HG03159 (cell line): ENCODE data around the gene ALAD.

Experiments
- ATAC-seq: cut with Tn5 transposase; IDR thresholded peaks from one replicate; pipeline ENCODE4 v1.9.1; 2021; ENCODE audit warnings: mild to moderate bottlenecking, moderate library complexity; ENCODE audit not compliant: unreplicated experiment

The ALAD gene

DNA sequence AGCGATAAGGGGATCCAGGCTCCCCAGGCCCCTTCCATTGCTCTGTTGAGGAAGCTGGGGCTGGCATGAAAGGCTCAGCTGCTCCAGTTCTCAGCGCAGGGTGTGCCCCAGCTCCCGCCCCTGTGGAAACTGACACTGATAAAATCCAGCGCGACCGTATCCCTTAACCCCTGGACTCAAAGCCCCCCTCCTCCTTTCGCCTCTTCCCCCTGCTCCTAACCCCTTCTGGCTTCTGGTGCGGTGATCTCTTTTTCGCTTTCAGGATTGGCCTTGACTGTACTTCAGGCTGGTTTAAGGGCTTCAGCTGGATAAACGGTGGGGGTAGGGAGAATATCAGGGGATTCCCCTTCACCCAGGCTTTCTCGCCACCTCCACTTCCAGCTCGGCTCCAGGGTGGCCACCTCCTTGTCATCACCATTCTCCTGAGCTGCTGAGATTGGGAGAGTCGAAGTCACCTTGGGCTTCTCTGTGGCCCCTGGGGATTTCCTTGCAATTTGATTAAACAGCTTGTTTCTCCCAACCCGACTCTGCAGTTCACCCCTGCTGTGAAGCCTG is 50.9 kb downstream of the ALAD start:
- no peak for ATAC-seq

DNA sequence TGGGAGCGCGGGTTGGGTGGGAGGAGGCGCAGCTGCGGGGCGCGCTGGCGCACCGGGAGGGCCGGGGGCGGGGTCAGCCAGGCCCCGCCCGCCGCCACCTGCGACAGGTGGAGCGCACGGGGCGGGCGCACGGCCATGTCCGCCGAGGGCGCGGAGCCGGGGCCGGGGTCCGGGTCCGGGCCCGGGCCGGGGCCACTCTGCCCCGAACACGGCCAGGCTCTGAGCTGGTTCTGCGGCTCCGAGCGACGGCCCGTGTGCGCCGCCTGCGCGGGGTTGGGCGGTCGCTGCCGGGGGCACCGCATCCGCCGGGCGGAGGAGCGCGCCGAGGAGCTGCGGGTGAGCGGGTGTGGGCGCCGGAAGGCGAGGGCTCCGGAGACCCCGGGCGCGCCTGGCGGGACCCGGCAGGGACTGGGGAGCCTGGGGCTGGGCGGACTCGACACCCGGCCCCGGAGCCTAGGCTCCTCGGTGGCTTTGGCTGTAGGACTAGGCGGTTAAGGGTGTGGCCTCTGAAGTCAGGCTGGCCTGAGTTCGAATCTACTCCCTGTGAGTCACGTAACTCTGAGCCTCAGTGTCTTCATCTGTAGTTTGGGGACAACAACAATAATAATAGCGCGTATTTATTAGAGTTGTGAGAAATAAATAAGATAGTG is 51.5 kb downstream of the ALAD start, which contains the start of gene BSPRY:
Gene BSPRY (plus strand): TSS at position 97 of the 650 bp plus-strand sequence. CDS start 39 bp downstream, at position 136.
- no peak for ATAC-seq

DNA sequence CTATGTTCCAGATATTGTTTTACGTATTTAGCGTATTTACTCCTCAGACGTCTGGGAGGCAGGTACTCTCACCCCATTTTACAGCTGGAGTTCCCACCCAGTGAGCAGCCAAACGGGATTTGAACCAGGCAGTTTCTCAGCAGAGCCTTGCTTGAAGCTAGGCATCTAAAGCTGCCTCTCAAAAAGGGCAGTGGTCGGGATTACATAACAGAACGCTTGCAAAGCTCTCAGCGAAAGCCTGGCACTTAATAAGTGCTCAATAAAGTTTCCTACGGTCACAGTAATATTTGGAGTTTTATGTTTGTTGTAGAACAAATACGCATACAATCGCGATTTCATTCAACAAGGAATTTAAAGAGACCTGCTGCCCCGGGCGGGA is 52.0 kb downstream of the ALAD start:
- no peak for ATAC-seq

DNA sequence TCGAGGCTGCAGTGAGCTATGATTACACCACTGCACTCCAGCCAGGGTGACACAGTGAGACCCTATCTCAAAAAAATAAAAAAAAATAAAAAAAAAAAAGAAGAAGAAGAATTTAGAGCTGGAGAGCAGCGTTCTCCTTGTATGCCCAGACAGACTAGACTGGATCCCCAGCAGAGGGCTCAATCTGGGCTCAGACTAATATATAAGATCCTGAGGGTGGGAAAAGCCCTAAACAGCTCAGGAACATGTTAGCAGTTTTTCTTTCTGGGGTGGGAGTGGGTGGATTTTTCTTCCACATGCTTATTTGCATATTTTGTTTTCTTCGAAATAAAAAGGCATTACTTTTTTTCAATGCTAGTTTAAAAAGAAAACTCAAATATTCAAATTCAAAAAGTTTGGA is 52.6 kb downstream of the ALAD start:
- ATAC-seq, result no peak

DNA sequence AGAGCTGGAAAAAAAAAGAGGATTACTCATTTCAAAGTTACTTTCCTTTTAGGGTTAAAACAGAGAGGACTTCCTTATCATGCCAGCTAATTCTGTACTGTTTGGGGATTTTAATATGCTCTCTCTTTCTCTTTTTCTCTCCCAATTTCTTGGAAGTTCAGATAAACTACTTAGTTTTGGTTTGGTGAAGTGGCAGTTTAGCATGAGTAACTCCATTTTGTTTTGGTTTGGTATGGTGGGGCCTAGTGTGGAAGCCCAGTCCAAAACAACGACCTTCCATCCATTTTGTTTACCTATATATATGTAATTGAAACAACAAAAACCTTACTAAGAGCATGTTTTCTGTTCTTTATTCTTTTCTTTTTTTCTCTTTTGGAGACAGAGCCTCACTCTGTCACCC is 55.4 kb downstream of the ALAD start:
- ATAC-seq, result no peak

DNA sequence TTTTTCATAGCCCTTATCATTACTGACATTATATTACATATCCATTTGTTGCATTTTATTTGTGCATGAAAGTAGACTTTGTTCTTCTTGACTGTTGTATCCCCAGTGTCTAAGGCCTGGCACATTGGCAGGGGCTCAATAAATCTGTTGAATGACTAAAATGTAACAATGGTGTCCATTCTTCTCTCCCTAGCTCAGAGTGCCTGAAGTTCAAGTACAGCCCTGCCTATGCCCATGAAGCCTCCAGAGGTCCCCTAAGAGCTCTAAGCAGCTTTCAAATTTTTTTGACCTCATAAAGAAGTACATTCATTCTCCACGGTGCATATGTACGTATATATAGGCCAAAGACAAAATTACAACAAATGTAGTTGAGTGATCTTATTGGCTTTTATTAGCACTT is 55.9 kb downstream of the ALAD start:
- no peak for ATAC-seq

DNA sequence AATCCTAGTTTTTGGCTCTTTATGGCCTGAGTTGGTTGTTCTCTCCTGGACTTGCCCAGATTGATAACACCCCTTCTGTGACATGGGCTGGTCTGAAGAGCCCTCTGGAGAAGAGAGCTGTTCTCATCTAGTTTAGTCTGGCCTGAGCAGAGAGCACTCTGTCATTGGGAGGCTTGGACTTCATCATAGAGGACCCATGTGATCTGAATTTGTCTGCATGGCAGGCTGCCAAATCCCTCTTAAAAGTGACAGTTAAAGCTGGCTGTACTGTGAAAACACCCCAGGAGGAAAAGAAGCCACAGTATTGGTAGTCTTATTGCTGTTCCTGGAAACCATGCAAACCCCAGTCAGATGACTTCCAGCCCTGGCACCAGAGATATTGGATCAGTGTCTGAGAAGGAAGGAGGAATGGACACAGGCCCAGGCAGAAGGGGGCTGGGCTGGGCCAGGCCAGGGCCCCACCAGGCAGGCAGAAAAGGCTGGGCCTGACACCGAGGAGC is 57.3 kb downstream of the ALAD start:
- no peak for ATAC-seq

DNA sequence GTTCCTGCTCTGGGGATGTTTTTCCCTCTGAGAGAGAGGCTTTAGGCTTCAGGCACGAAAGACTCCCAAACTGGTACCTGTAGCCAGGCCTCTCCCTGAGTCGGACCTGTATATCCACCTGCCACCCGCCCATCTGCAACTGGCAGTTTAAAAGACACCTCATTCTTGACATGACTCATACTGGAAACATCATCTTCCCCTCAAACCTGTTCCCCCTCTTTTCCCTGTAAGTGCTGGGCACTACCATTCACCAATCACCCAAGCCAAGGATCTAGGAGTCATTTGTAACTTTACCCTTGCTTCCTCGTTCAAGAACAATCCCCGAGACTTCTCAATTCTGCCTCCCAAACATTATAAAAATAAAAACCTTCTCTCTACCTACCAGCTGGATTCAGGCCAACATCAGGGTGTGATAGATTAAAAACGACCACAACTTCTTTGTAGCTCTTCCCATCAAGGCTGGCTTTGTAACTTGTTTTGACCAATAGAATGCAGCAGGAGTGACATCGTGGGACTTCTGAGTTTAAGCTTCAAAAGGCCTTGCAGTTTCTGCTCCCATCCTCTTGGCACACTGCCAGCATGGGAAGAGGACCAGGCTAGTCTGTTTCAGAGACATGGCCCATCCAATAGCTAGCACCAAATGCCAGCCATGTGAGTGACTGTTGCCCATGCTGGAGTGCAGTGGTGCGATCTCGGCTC is 59.2 kb downstream of the ALAD start:
- no peak for ATAC-seq

DNA sequence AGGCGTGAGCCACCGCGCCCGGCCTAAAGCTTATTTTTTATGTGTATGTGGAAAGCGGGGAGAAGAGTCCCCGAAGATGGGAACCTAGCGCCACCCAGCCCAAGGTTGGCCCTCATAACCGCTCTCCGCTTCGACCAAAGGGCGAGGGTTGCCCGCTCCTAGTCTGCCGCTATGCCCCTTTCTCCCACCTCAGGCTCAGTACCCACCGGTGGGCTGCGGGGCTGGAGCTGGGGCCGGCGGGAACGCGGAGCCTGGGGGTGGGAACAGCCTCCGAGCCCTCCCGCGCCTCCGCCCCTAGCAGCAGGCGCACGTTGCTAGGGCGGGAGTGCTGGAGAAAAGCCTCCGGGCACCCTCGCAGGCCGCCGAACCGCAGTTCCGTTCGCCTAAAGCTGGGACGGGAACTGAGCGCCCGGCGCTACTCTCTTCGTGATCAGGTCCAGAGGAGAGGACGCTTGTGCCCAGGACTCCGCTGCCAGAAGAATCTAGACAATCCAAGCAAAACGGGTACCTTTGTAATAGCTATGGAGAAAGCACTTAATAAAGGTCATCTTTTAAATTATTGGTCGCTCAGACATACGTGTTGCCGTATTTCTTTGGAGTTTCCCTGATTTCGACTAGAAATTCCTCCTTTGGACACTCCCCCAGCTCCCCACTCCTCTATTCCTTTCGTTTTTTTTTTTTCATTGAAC is 60.9 kb downstream of the ALAD start, which contains the start of gene WDR31:
Gene WDR31 (minus strand): TSS at position 265 of the 689 bp plus-strand sequence. CDS start 8,253 bp downstream, outside the sequence.
- peak; percentile 97 for ATAC-seq

DNA sequence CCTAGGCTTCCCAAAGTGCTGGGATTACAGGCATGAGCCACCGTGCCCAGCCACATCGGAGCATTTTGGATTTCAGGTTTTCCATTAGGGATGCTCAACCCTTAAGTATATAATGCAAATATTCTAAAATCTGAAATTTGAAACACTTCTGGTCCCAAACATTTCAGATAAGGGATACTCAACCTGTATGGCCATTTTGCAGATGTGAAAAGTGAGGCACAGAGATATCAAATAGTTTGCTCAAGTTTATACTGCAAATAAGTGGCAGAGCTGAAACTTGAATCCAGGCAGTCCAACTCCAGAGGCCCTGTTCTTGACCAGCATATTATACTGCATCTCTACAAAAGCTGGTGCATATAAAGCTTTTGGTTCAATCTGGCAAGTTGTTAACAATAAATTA is 63.4 kb downstream of the ALAD start:
- ATAC-seq, result no peak
